ENCODE data around the gene CMTM7.

DNA sequence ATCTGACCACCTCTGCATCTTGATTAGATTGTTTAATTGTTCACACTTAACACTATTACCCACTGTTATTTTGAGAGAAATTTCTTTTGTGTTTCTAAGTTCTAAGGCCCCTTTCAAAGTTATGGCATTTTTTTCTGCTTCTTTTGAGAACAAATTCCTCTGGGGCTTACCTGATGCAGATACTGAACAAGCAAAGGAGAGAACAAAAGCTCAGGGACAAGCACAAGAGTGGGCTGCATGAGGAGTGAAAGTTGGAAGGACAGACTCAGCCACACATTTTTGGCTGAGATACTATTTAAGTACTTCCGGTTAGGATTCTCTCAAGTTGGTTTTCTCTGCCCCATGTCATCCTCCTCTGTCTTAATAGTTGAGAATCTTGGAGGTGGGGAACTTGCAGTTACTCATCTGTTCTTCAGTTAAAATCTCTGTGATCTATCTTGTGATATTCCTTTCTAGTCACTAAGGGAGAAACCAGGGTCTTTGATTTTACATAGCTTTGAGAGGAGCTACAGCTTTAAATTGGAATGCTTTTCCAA is 56.3 kb downstream of the CMTM7 start:
- TF ChIP-seq POLR2A (IDR thresholded peaks at IDR 0.05; ENCODE audit: extremely low read depth, insufficient read length): no peak
- TF ChIP-seq, protein P1, sequence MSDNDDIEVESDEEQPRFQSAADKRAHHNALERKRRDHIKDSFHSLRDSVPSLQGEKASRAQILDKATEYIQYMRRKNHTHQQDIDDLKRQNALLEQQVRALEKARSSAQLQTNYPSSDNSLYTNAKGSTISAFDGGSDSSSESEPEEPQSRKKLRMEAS (IDR thresholded peaks at IDR 0.05; ENCODE audit: low read depth, low read length): no peak
- TF ChIP-seq, protein P2, sequence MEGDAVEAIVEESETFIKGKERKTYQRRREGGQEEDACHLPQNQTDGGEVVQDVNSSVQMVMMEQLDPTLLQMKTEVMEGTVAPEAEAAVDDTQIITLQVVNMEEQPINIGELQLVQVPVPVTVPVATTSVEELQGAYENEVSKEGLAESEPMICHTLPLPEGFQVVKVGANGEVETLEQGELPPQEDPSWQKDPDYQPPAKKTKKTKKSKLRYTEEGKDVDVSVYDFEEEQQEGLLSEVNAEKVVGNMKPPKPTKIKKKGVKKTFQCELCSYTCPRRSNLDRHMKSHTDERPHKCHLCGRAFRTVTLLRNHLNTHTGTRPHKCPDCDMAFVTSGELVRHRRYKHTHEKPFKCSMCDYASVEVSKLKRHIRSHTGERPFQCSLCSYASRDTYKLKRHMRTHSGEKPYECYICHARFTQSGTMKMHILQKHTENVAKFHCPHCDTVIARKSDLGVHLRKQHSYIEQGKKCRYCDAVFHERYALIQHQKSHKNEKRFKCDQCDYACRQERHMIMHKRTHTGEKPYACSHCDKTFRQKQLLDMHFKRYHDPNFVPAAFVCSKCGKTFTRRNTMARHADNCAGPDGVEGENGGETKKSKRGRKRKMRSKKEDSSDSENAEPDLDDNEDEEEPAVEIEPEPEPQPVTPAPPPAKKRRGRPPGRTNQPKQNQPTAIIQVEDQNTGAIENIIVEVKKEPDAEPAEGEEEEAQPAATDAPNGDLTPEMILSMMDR (IDR thresholded peaks at IDR 0.05; ENCODE audit: low read depth, low read length): no peak
